Measurements from ENCODE around the gene AMER1. TPM values are rescaled to one million over a fixed set of nuclear protein-coding genes. Genes with fewer than 3 reads are reported as not detected.

The AMER1 gene
- 1.00 and 1.5 TPM in 2 replicates for total RNA-seq

DNA sequence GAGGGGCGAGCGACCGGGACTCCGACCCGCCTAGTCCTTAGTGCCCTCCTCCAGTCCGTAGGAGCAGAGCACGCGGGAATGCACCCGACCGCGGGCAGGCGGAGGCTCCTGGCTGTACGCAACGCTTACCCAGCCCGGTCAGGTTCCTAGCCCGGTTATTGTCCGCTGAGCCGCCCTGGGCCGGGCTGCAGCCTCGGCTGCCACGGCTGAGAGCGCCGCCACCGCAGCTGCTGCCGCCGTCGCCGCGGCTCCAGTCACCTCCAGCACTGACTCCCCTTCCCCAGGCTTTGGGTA is at the start of gene AMER1:
TSS of gene AMER1 (minus strand) at position 268 of the 294 bp plus-strand sequence. CDS start 12,422 bp downstream, outside the sequence.

DNA sequence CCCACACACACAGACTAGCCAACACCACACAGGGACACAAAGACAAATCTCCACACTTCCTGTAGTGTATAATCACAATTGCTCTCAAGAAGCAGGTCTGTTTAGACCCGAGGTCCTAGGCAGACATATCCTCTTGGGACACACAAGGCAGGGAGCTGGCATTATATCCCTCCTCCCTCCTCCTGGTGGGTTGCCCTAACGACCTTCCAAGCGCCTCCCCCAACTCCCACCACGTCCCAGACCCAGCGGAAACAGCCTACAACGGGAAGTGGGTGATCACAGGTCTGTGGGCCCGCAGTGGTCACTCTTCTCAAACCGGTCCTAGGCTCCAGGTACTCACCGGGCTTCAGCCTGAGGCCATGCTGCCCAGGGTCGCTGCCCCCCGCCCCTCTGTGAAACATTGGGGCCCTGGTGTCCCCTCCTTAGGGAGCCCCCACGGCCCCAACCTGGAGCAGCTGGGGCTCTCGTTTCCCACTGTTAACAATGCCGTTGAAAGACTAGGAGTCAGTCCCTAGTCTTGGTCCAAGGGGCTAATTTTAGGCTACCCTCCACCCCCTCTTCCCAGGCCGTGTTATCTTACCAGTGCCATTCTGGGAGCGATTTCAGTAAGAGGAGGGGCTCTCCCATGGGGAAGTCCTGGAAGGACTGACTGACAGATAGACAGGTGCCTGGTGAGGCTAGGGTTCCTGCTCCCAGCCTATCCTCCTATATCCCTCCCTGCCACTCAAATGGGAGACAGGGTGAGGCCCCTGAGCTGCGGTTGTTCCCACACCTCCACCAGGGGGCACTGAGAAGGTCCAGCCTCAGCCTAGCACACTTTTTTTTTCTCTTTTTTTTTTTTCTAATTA is 24.8 kb upstream of the AMER1 start, which contains the start of gene ASB12:
TSS of gene ASB12 (minus strand) at position 485 of the 848 bp plus-strand sequence. CDS start 4,957 bp downstream, outside the sequence.

Other genes with a start within 250 kb of the AMER1 start
- gene ASB12, start 24.9 kb upstream of the AMER1 start, total RNA-seq: not detected in 2 replicates
- gene MTMR8, start 189.7 kb upstream of the AMER1 start, total RNA-seq: not detected in 2 replicates

All from smooth muscle cell of bladder (primary cell).